ENCODE measurements around the gene HSPB6. TPM values are rescaled to one million over a fixed set of nuclear protein-coding genes. Genes with fewer than 3 reads are reported as not detected.

HSPB6 gene
- total RNA-seq, 1 donor from 2014 or later: 0.37 TPM

- Mint-ChIP-seq H3K9me3 (no peaks in the 10 kb centered on the region), H3K36me3 (ENCODE audit: low read depth) (no peaks in the 10 kb centered on the region), H3K27ac (ENCODE audit: unreplicated experiment) (peak within 1 kb of the TSS; percentile 58), H3K27me3 (ENCODE audit: low read depth) (no peaks in the 10 kb centered on the region), H3K4me3 (peak within 1 kb of the TSS; percentile 99), H3K4me1 (peaks cover 41% of the 10 kb centered on the region)
- no peak for TF ChIP-seq CTCF (conservative IDR thresholded peaks at IDR 0.05)
- peak; percentile 98 for DNase-seq (ENCODE audit: low read depth, low spot score)
Measured at GRCh38 chr19:35748106-35749020, 8.5 kb downstream of the HSPB6 start, which contains the start of gene LIN37. TSS of gene LIN37 (plus strand) at chr19:35748576. CDS start at chr19:35748725, 149 bp downstream.

GRCh38 chr19:35746531-35746930, 10.3 kb downstream of the HSPB6 start:
- Mint-ChIP-seq H3K27ac (ENCODE audit: unreplicated experiment) (peak overlapping the region; percentile 100), H3K36me3 (ENCODE audit: low read depth) (peaks cover 2% of the 10 kb centered on the region), H3K4me3 (peak overlapping the region; percentile 97), H3K4me1 (peaks cover 47% of the 10 kb centered on the region), H3K27me3 (ENCODE audit: low read depth) (no peaks in the 10 kb centered on the region), H3K9me3 (no peaks in the 10 kb centered on the region)
- no peak for TF ChIP-seq CTCF (conservative IDR thresholded peaks at IDR 0.05)
- no peak for DNase-seq (ENCODE audit: low read depth, low spot score)

- H3K36me3 Mint-ChIP-seq (ENCODE audit: low read depth): peaks cover 2% of the 10 kb centered on the region
- no peak for DNase-seq (ENCODE audit: low read depth, low spot score)
Measured at GRCh38 chr19:35746087-35746462, 10.8 kb downstream of the HSPB6 start.

GRCh38 chr19:35745328-35746086, 11.3 kb downstream of the HSPB6 start, which contains the start of the genes PSENEN and U2AF1L4:
TSS of gene PSENEN (plus strand) at chr19:35745651. CDS start at chr19:35745931, 280 bp downstream.
TSS of gene U2AF1L4 (minus strand) at chr19:35745418. CDS start at chr19:35745391, 27 bp downstream.
- Mint-ChIP-seq H3K9me3 (no peaks in the 10 kb centered on the region), H3K4me3 (peak within 1 kb of the TSS; percentile 97), H3K27ac (ENCODE audit: unreplicated experiment) (peak within 1 kb of the TSS; percentile 100), H3K27me3 (ENCODE audit: low read depth) (peaks cover 3% of the 10 kb centered on the region), H3K4me1 (peaks cover 54% of the 10 kb centered on the region), H3K36me3 (ENCODE audit: low read depth) (peaks cover 2% of the 10 kb centered on the region)
- TF ChIP-seq CTCF (conservative IDR thresholded peaks at IDR 0.05): no peak
- DNase-seq (ENCODE audit: low read depth, low spot score): peak; percentile 85

More at GRCh38 chr19:35746087-35746462, 10.8 kb downstream of the HSPB6 start:
- Mint-ChIP-seq H3K27ac (ENCODE audit: unreplicated experiment) (peak overlapping the region; percentile 100), H3K4me1 (peaks cover 48% of the 10 kb centered on the region), H3K27me3 (ENCODE audit: low read depth) (no peaks in the 10 kb centered on the region), H3K4me3 (peak overlapping the region; percentile 97), H3K9me3 (no peaks in the 10 kb centered on the region)
- TF ChIP-seq CTCF (conservative IDR thresholded peaks at IDR 0.05): no peak
